ENCODE measurements around the gene ZCWPW1.
"Not testable (repeated sequence)": the region's sequence is repeated elsewhere in the genome, so short reads cannot be mapped to it uniquely, and the experiment has no call there.

The ZCWPW1 gene

GRCh38 chr7:100452513-100452912 is 24.0 kb upstream of the ZCWPW1 start:
- TF ChIP-seq CTCF (IDR thresholded peaks at IDR 0.05; ENCODE audit: borderline replicate concordance, insufficient read depth, low read depth, low read length), result no peak
- H3K4me3 ChIP-seq (ENCODE audit: low read depth, low read length), result no peak overlapping the region

- TF ChIP-seq CTCF (IDR thresholded peaks at IDR 0.05; ENCODE audit: borderline replicate concordance, insufficient read depth, low read depth, low read length), result no peak
- no peak overlapping the region for H3K4me3 ChIP-seq (ENCODE audit: low read depth, low read length)
Measured at GRCh38 chr7:100449190-100449795, 20.8 kb upstream of the ZCWPW1 start.

GRCh38 chr7:100447363-100447762 is 18.9 kb upstream of the ZCWPW1 start:
- not testable (repeated sequence) for H3K4me3 ChIP-seq (ENCODE audit: low read depth, low read length)

GRCh38 chr7:100446040-100446439 is 17.5 kb upstream of the ZCWPW1 start:
- no peak overlapping the region for H3K4me3 ChIP-seq (ENCODE audit: low read depth, low read length)
- no peak for TF ChIP-seq CTCF (IDR thresholded peaks at IDR 0.05; ENCODE audit: borderline replicate concordance, insufficient read depth, low read depth, low read length)

DNA sequence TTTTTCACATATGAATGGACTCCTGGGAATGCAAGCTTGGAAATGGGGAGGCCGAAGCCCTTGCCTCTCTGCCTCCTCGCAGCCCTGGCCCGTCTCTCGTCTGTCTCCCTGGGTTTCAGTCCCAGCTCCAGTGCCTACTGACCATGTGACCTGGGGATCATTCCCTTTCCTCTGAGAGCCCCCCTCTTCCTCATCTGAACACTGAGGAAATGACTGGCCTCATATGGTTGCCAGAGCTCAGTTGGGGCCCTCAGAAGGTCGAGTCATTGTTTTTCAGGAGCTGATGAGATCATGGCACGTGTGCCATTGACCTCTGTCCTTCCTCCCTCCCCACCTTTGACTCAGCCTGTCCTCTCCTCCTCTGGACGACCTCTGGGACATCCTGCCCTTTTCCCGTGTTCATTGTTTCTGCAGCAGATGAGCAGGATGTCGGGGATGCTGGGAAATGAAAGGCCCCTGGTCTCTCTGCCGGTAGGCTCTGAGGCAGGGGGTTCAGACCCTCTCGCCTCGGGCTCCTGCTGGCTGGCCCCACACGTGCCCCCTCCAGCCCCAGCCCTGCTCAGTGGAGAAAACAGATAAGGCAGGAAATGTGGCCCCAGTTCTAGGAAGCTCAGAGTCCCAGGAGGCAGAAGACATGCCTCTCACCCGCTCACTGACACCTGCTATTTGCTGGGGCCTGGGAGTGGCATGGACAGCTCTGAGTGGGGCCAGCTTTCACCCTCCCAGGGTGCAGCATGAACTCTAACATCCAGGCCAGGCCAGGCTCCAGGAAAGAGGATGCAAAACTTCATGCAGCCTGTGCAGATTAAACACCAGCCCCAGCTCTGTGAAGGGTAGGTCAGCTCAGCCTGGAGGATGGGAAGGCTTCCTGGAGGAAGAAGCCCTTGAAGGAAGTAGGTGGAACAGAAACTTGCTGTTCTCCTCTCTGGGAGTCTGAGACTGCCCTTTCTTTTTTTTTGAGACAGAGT is 16.1 kb upstream of the ZCWPW1 start:
- no peak for TF ChIP-seq CTCF (IDR thresholded peaks at IDR 0.05; ENCODE audit: borderline replicate concordance, insufficient read depth, low read depth, low read length)
- no peak overlapping the region for H3K4me3 ChIP-seq (ENCODE audit: low read depth, low read length)

DNA sequence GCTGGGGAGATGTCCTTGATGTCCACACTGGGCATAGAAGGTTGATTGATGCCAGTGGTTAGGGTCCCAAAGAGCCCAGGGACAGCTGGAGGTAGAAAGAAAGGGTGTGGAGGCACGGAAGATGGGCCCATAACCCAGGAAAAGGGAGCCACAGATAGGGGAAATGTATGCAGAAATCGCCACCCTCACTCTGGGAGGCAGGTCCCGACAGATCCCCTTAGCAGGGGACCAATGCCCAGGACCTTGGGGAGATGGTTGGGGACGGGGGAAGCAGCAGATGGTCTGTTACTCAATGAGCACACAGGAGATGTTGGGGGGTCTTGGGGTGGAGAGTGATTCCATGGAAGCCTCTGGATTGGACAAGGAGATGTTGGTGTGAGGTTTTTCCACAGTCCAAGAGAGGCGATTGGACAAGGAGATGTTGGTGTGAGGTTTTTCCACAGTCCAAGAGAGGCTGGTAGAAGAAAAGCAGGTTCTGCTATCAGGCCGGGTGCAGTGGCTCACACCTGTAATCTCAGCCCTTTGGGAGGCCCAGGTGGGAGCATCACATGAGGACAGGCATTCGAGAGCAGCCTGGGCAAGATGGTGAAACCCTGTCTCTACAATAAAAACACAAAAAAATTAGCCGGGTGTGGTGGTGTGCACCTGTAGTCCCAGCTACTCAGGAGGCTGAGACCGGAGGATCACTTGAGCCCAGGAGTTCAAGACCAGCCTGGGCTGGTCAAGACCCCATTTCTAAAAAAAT is 14.8 kb upstream of the ZCWPW1 start:
- TF ChIP-seq CTCF (IDR thresholded peaks at IDR 0.05; ENCODE audit: borderline replicate concordance, insufficient read depth, low read depth, low read length), result no peak
- H3K4me3 ChIP-seq (ENCODE audit: low read depth, low read length), result no peak overlapping the region

Measured in GM12875 (cell line).